Measurements from ENCODE around the gene SNRPB. TPM values are rescaled to one million over a fixed set of nuclear protein-coding genes. Genes with fewer than 3 reads are reported as not detected.

SNRPB gene
- total and polyA plus RNA-seq, 2 of the 13 experiments (the other 11 are each of a cell fraction or from before 2014, with no cell fraction given), result 473 to 844 TPM

GRCh38 chr20:2470423-2471193 is at the start of gene SNRPB (continued):
- peak; percentile 95; the same call in 1 of the 2 replicates for TF ChIP-seq ZNF142 (CRISPR knock-in tag; IDR thresholded peaks at IDR 0.05)
- peak; percentile 84; the same call in 1 of the 2 replicates for TF ChIP-seq ZSCAN12 (CRISPR knock-in tag; IDR thresholded peaks at IDR 0.05)
- no peak for TF ChIP-seq HNRNPUL1 (IDR thresholded peaks at IDR 0.05; ENCODE audit: low read depth, low read length)
- TF ChIP-seq HHEX (CRISPR knock-in tag; IDR thresholded peaks at IDR 0.05), result peak; percentile 66; the same call in 1 of the 2 replicates
- peak; percentile 98 for TF ChIP-seq ZNF101 (CRISPR knock-in tag; IDR thresholded peaks at IDR 0.05; ENCODE audit: borderline replicate concordance, low read depth)
- TF ChIP-seq ZFP1 (CRISPR knock-in tag; IDR thresholded peaks at IDR 0.05), result peak; percentile 97
- no peak for TF ChIP-seq SCMH1 (CRISPR knock-in tag; IDR thresholded peaks at IDR 0.05; ENCODE audit: borderline replicate concordance)
- peak; percentile 96; the same call in 1 of the 2 replicates for TF ChIP-seq MYPOP (CRISPR knock-in tag; IDR thresholded peaks at IDR 0.05)
- no peak for TF ChIP-seq SP1 (IDR thresholded peaks at IDR 0.05)
- TF ChIP-seq SP1 (CRISPR knock-in tag; IDR thresholded peaks at IDR 0.05), result peak; percentile 99
- peak; percentile 36; the same call in 1 of the 2 replicates for TF ChIP-seq MTA3 (CRISPR knock-in tag; IDR thresholded peaks at IDR 0.05)
- peak; percentile 100 for TF ChIP-seq SP4 (CRISPR knock-in tag; IDR thresholded peaks at IDR 0.05)
- peak; percentile 99 for TF ChIP-seq ZNF546 (CRISPR knock-in tag; conservative IDR thresholded peaks at IDR 0.05)
- peak; percentile 99 for TF ChIP-seq KDM4B (CRISPR knock-in tag; IDR thresholded peaks at IDR 0.05)
- TF ChIP-seq YY1 (IDR thresholded peaks at IDR 0.05; ENCODE audit: insufficient read depth, insufficient replicate concordance, low read depth, low read length), result peak; percentile 87
- peak; percentile 91 for TF ChIP-seq AGO1 (IDR thresholded peaks at IDR 0.05; ENCODE audit: low read depth, low read length, poor library complexity, severe bottlenecking)
- no peak; the same call in 1 of the 2 replicates for TF ChIP-seq NR2F2 (IDR thresholded peaks at IDR 0.05; ENCODE audit: borderline replicate concordance, low read depth)
- TF ChIP-seq ZNF343 (CRISPR knock-in tag; IDR thresholded peaks at IDR 0.05), result peak; percentile 97
- peak; percentile 100 for TF ChIP-seq ZNF784 (CRISPR knock-in tag; IDR thresholded peaks at IDR 0.05; ENCODE audit: borderline replicate concordance)
- peak; percentile 100 for TF ChIP-seq KDM2A (CRISPR knock-in tag; IDR thresholded peaks at IDR 0.05; ENCODE audit: borderline replicate concordance, low read depth)
